HEK293 (cell line): ENCODE data around the gene EMP3.

Source experiments
- CTCF ChIA-PET: fragments of 350-600 bp; formaldehyde crosslinking; extraction: SDS; loops from one replicate; lab custom pipeline; 2021; ENCODE audit warnings: antibody characterized with exemption; lab: Yijun Ruan, JAX
- POLR2A ChIA-PET: fragments of 300-600 bp; formaldehyde crosslinking; extraction: SDS; loops from one replicate; lab custom pipeline; 2020; ENCODE audit warnings: antibody characterized with exemption, inconsistent platforms; lab: Yijun Ruan, JAX
- H3K27ac ChIP-seq: fragments of 200-500 bp; sonication (Bioruptor generic); 2 replicates; pipeline ENCODE4 v1.5.1; 2014; ENCODE audit warnings: low read depth, low read length, control low read depth, inconsistent platforms; ENCODE audit errors: extremely low read depth
- H3K36me3 ChIP-seq, 2 experiments: fragments of 200-500 bp in 1 of 2; sonication (Bioruptor generic) in 1 of 2; 1 replicate in 1 of 2; 2 replicates in 1 of 2; pipeline ENCODE4 v1.5.1; 2014 to 2017; ENCODE audit warnings: inconsistent platforms in 2 of 2, low read length in 2 of 2; ENCODE audit not compliant: control insufficient read depth in 2 of 2, insufficient read depth in 1 of 2
- H3K4me1 ChIP-seq: fragments of 200-500 bp; sonication (Bioruptor generic); 2 replicates; pipeline ENCODE4 v1.5.1; 2014; ENCODE audit warnings: mild to moderate bottlenecking, low read length, inconsistent platforms; ENCODE audit not compliant: control insufficient read depth, insufficient read depth
- H3K4me3 ChIP-seq: 2 replicates; pipeline ENCODE4 v1.5.1; 2011; ENCODE audit warnings: low read depth, mild to moderate bottlenecking, control low read depth, low read length, moderate library complexity
- H3K9me3 ChIP-seq: fragments of 200-500 bp; sonication (Bioruptor generic); 2 replicates; pipeline ENCODE4 v1.5.1; 2014; ENCODE audit warnings: low read depth, low read length, inconsistent platforms; ENCODE audit not compliant: control insufficient read depth, insufficient read depth
- GLI2 ChIP-seq: fragments of 450-650 bp; formaldehyde crosslinking; IDR thresholded peaks from 2 replicates; pipeline ENCODE4; 2017; ENCODE audit warnings: missing biosample characterization, missing genetic modification characterization, low read depth, borderline replicate concordance
- GLIS1 ChIP-seq: fragments of 450-650 bp; formaldehyde crosslinking; IDR thresholded peaks from 2 replicates; pipeline ENCODE4 v1.5.1; 2016; ENCODE audit warnings: missing biosample characterization, missing genetic modification characterization
- MZF1 ChIP-seq: fragments of 450-650 bp; formaldehyde crosslinking; IDR thresholded peaks from 2 replicates; pipeline ENCODE4 v1.5.1; 2017; ENCODE audit warnings: missing biosample characterization, missing genetic modification characterization, borderline replicate concordance
- PATZ1 ChIP-seq: fragments of 450-650 bp; formaldehyde crosslinking; IDR thresholded peaks from 2 replicates; pipeline ENCODE4 v1.5.1; 2016; ENCODE audit warnings: missing biosample characterization, missing genetic modification characterization
- PRDM1 ChIP-seq: fragments of 450-650 bp; formaldehyde crosslinking; IDR thresholded peaks from 2 replicates; pipeline ENCODE4; 2016; ENCODE audit warnings: missing biosample characterization, missing genetic modification characterization
- SCRT2 ChIP-seq: fragments of 450-650 bp; formaldehyde crosslinking; IDR thresholded peaks from 2 replicates; pipeline ENCODE4 v1.5.1; 2016; ENCODE audit warnings: missing biosample characterization, missing genetic modification characterization
- WT1 ChIP-seq: fragments of 450-650 bp; formaldehyde crosslinking; IDR thresholded peaks from 2 replicates; pipeline ENCODE4 v1.5.1; 2016; ENCODE audit warnings: missing biosample characterization, missing genetic modification characterization
- YY2 ChIP-seq: fragments of 450-650 bp; formaldehyde crosslinking; IDR thresholded peaks from 2 replicates; pipeline ENCODE4 v1.5.1; 2016; ENCODE audit warnings: missing biosample characterization, missing genetic modification characterization
- ZBTB20 ChIP-seq: fragments of 450-650 bp; formaldehyde crosslinking; IDR thresholded peaks from 2 replicates; pipeline ENCODE4 v1.5.1; 2016; ENCODE audit warnings: missing biosample characterization, missing genetic modification characterization
- ZBTB44 ChIP-seq: fragments of 450-650 bp; IDR thresholded peaks from 2 replicates; pipeline ENCODE4 v1.5.1; 2018; ENCODE audit warnings: missing biosample characterization, mild to moderate bottlenecking, missing genetic modification characterization
- ZFHX2 ChIP-seq: fragments of 450-650 bp; formaldehyde crosslinking; conservative IDR thresholded peaks from 2 replicates; pipeline ENCODE4 v1.5.1; 2016; ENCODE audit warnings: missing biosample characterization, missing genetic modification characterization
- ZFP37 ChIP-seq: fragments of 450-650 bp; formaldehyde crosslinking; IDR thresholded peaks from 2 replicates; pipeline ENCODE4 v1.5.1; 2016; ENCODE audit warnings: missing biosample characterization, missing genetic modification characterization
- ZIC2 ChIP-seq: fragments of 450-650 bp; formaldehyde crosslinking; IDR thresholded peaks from 2 replicates; pipeline ENCODE4 v1.5.1; 2016; ENCODE audit warnings: missing biosample characterization, missing genetic modification characterization
- ZNF132 ChIP-seq: fragments of 450-650 bp; formaldehyde crosslinking; IDR thresholded peaks from 2 replicates; pipeline ENCODE4 v1.5.1; 2017; ENCODE audit warnings: missing biosample characterization, missing genetic modification characterization, borderline replicate concordance
- ZNF18 ChIP-seq: fragments of 450-650 bp; formaldehyde crosslinking; IDR thresholded peaks from 2 replicates; pipeline ENCODE4 v1.5.1; 2016; ENCODE audit warnings: missing biosample characterization, missing genetic modification characterization
- ZNF366 ChIP-seq: fragments of 450-650 bp; formaldehyde crosslinking; conservative IDR thresholded peaks from 2 replicates; pipeline ENCODE4 v1.5.1; 2016; ENCODE audit warnings: missing biosample characterization, missing genetic modification characterization
- ZNF391 ChIP-seq: fragments of 450-650 bp; formaldehyde crosslinking; IDR thresholded peaks from 2 replicates; pipeline ENCODE4 v1.5.1; 2016; ENCODE audit warnings: low read depth, missing biosample characterization, missing genetic modification characterization, borderline replicate concordance
- ZNF423 ChIP-seq: fragments of 450-650 bp; formaldehyde crosslinking; IDR thresholded peaks from 2 replicates; pipeline ENCODE4 v1.5.1; 2016; ENCODE audit warnings: missing biosample characterization, missing genetic modification characterization
- ZNF426 ChIP-seq: fragments of 450-650 bp; formaldehyde crosslinking; IDR thresholded peaks from 2 replicates; pipeline ENCODE4 v1.5.1; 2017; ENCODE audit warnings: missing biosample characterization, missing genetic modification characterization, mild to moderate bottlenecking, inconsistent platforms, moderate library complexity
- ZNF626 ChIP-seq: fragments of 450-650 bp; sonication (Bioruptor Pico); formaldehyde crosslinking; IDR thresholded peaks from 2 replicates; pipeline ENCODE4 v1.5.1; 2018; ENCODE audit warnings: missing biosample characterization, missing genetic modification characterization, inconsistent platforms
- ZNF629 ChIP-seq: fragments of 450-650 bp; formaldehyde crosslinking; IDR thresholded peaks from 2 replicates; pipeline ENCODE4 v1.5.1; 2017; ENCODE audit warnings: missing biosample characterization, missing genetic modification characterization
- ZNF768 ChIP-seq: fragments of 450-650 bp; formaldehyde crosslinking; IDR thresholded peaks from 2 replicates; pipeline ENCODE4 v1.5.1; 2018; ENCODE audit warnings: missing biosample characterization, mild to moderate bottlenecking, missing genetic modification characterization
- ZNF776 ChIP-seq: fragments of 450-650 bp; formaldehyde crosslinking; IDR thresholded peaks from 2 replicates; pipeline ENCODE4 v1.5.0; 2017; ENCODE audit warnings: missing biosample characterization, missing genetic modification characterization, borderline replicate concordance
- ZSCAN16 ChIP-seq: fragments of 450-650 bp; formaldehyde crosslinking; IDR thresholded peaks from 2 replicates; pipeline ENCODE4 v1.5.1; 2016; ENCODE audit warnings: missing biosample characterization, missing genetic modification characterization
- ZXDB ChIP-seq: fragments of 450-650 bp; formaldehyde crosslinking; IDR thresholded peaks from 2 replicates; pipeline ENCODE4 v1.5.1; 2016; ENCODE audit warnings: missing biosample characterization, missing genetic modification characterization

Gene EMP3

GRCh38 chr19:48340995-48341394, 15.6 kb downstream of the EMP3 start:
- H3K4me1 ChIP-seq: no peaks in the 10 kb centered on the region
- ChIA-PET POLR2A (interaction anchor here (0.9 to 1.3 kb wide), 2 partner anchors 8 to 20 kb away, joined by 3 read pairs; a partner anchor contains a TSS), CTCF (interaction anchor here (0.8 to 2.5 kb wide), 5 partner anchors 8 to 50 kb away, joined by 3 to 18 read pairs (median 4); partner anchors contain the start of gene KDELR1)
- no peaks in the 10 kb centered on the region; a peak in 1 of 3 replicates for H3K36me3 ChIP-seq
- TF ChIP-seq ZNF18 (tag by site-specific recombination): peak; percentile 89
- TF ChIP-seq ZIC2: peak; percentile 87
- TF ChIP-seq ZNF132 (tag by site-specific recombination): no peak
- no peak for TF ChIP-seq ZNF776
- H3K9me3 ChIP-seq: no peaks in the 10 kb centered on the region
- H3K4me3 ChIP-seq: no peak overlapping the region
- H3K27ac ChIP-seq: no peak overlapping the region

- ChIA-PET POLR2A (interaction anchor here (0.9 to 1.3 kb wide), 2 partner anchors 9 to 20 kb away, joined by 3 read pairs; a partner anchor contains a TSS), CTCF (interaction anchor here (0.5 to 2.5 kb wide), 4 partner anchors 9 to 50 kb away, joined by 3 to 18 read pairs (median 4); partner anchors contain the start of gene KDELR1)
- TF ChIP-seq ZNF768 (tag by site-specific recombination): peak; percentile 78; the same call in 1 of the 2 replicates
- no peak for TF ChIP-seq ZSCAN16
- no peak for TF ChIP-seq GLIS1 (tag by site-specific recombination)
- TF ChIP-seq YY2 (tag by site-specific recombination): no peak
- no peak for TF ChIP-seq ZNF391 (tag by site-specific recombination)
- TF ChIP-seq SCRT2: no peak
- TF ChIP-seq ZNF366: peak; percentile 62; the same call in 1 of the 2 replicates
- TF ChIP-seq PATZ1 (tag by site-specific recombination): no peak
- no peak for TF ChIP-seq ZNF629 (tag by site-specific recombination)
- TF ChIP-seq PRDM1 (tag by site-specific recombination): peak; percentile 77
- no peak for TF ChIP-seq MZF1 (tag by site-specific recombination)
- TF ChIP-seq ZXDB (tag by site-specific recombination): no peak
- no peak for TF ChIP-seq ZNF626 (tag by site-specific recombination)
- TF ChIP-seq ZNF423: no peak
- TF ChIP-seq ZBTB44 (tag by site-specific recombination): no peak
- TF ChIP-seq ZFP37: no peak
- TF ChIP-seq ZFHX2 (tag by site-specific recombination): no peak
- TF ChIP-seq WT1 (tag by site-specific recombination): no peak
- TF ChIP-seq GLI2 (tag by site-specific recombination): no peak
- TF ChIP-seq ZBTB20: no peak
- TF ChIP-seq ZNF426: no peak
- Histone ChIP-seq H3K4me3 (no peak overlapping the region), H3K4me1 (no peaks in the 10 kb centered on the region), H3K27ac (no peak overlapping the region), H3K9me3 (no peaks in the 10 kb centered on the region), H3K36me3 (no peaks in the 10 kb centered on the region; a peak in 1 of 3 replicates)
These were observed 16.4 kb downstream of the EMP3 start for GRCh38 chr19:48341515-48342413.
